HepG2 (cell line): ENCODE measurements around the gene TMCO2. TPM values are rescaled to one million over a fixed set of nuclear protein-coding genes. Genes with fewer than 3 reads are reported as not detected.

ENCODE experiments used
- CREB1 ChIP-seq, 2 experiments: fragments of 450-650 bp in 1 of 2; IDR thresholded peaks; 2 replicates each; pipeline ENCODE4 v1.6.1; 2016 to 2017; ENCODE audit warnings: control low read depth in 1 of 2, mild to moderate bottlenecking in 1 of 2, missing compliant biosample characterization in 1 of 2, missing genetic modification characterization in 1 of 2
- ELF1 ChIP-seq: sonication (generic); formaldehyde crosslinking; IDR thresholded peaks from 2 replicates; pipeline ENCODE4 v1.4.0; 2020; ENCODE audit warnings: missing genetic modification reagents
- GATAD2A ChIP-seq: IDR thresholded peaks from 2 replicates; pipeline ENCODE4 v1.6.1; 2016
- HCFC1 ChIP-seq: fragments of 150-350 bp; IDR thresholded peaks from 2 replicates; pipeline ENCODE4 v1.6.1; 2014; ENCODE audit warnings: low read depth, low read length
- HNRNPL ChIP-seq: fragments of 200-400 bp; formaldehyde crosslinking; IDR thresholded peaks from 2 replicates; pipeline ENCODE4 v1.6.1; 2017; ENCODE audit warnings: mild to moderate bottlenecking, low read depth, low read length
- HOXA3 ChIP-seq: sonication (generic); formaldehyde crosslinking; IDR thresholded peaks from 2 replicates; pipeline ENCODE4 v1.5.0; 2020; ENCODE audit warnings: missing genetic modification reagents
- ISL2 ChIP-seq: sonication (generic); formaldehyde crosslinking; IDR thresholded peaks from 2 replicates; pipeline ENCODE4 v1.5.0; 2020; ENCODE audit warnings: missing genetic modification reagents
- KDM1A ChIP-seq: IDR thresholded peaks from 2 replicates; pipeline ENCODE4 v1.6.1; 2016; ENCODE audit warnings: missing compliant biosample characterization
- MEF2D ChIP-seq: sonication (generic); formaldehyde crosslinking; IDR thresholded peaks from 2 replicates; pipeline ENCODE4 v1.5.1; 2020; ENCODE audit warnings: mild to moderate bottlenecking, missing genetic modification reagents
- MTA1 ChIP-seq: sonication (generic); formaldehyde crosslinking; IDR thresholded peaks from 2 replicates; pipeline ENCODE4 v1.4.0; 2020; ENCODE audit warnings: missing genetic modification reagents, mild to moderate bottlenecking, borderline replicate concordance
- NONO ChIP-seq, 2 experiments: fragments of 450-650 bp in 1 of 2; sonication (generic) in 1 of 2; formaldehyde crosslinking in 1 of 2; IDR thresholded peaks in 1 of 2; conservative IDR thresholded peaks in 1 of 2; 2 replicates each; pipeline versions ENCODE4 v1.6.1 to v1.8.0; 2017 to 2022; ENCODE audit warnings: mild to moderate bottlenecking in 1 of 2, missing genetic modification reagents in 1 of 2, moderate library complexity in 1 of 2
- NRL ChIP-seq: sonication (generic); formaldehyde crosslinking; IDR thresholded peaks from 2 replicates; pipeline ENCODE4 v1.5.0; 2020; ENCODE audit warnings: missing genetic modification reagents, mild to moderate bottlenecking, moderate library complexity, borderline replicate concordance
- POLR2AphosphoS5 ChIP-seq: IDR thresholded peaks from 2 replicates; pipeline ENCODE4 v1.6.1; 2012; ENCODE audit warnings: low read depth, low read length
- SIX4 ChIP-seq: sonication (generic); formaldehyde crosslinking; IDR thresholded peaks from 2 replicates; pipeline ENCODE4 v1.4.0; 2020; ENCODE audit warnings: missing genetic modification reagents
- SSRP1 ChIP-seq: IDR thresholded peaks from 2 replicates; pipeline ENCODE4 v1.6.1; 2016; ENCODE audit warnings: control low read depth
- TBL1XR1 ChIP-seq: fragments of 150-350 bp; IDR thresholded peaks from 2 replicates; pipeline ENCODE4 v1.6.1; 2014; ENCODE audit warnings: borderline replicate concordance, low read length; ENCODE audit not compliant: partially characterized antibody
- TSC22D2 ChIP-seq: sonication (generic); formaldehyde crosslinking; IDR thresholded peaks from 2 replicates; pipeline ENCODE4 v1.5.1; 2020; ENCODE audit warnings: missing genetic modification reagents, mild to moderate bottlenecking, borderline replicate concordance
- XRCC5 ChIP-seq: fragments of 200-400 bp; formaldehyde crosslinking; optimal IDR thresholded peaks from 2 replicates; pipeline ENCODE3; 2017; ENCODE audit warnings: mild to moderate bottlenecking, low read length
- ZMAT3 ChIP-seq: sonication (generic); formaldehyde crosslinking; conservative IDR thresholded peaks from 2 replicates; pipeline ENCODE4 v1.7.0; 2021; ENCODE audit warnings: missing genetic modification reagents
- ZMYM4 ChIP-seq: sonication (generic); formaldehyde crosslinking; IDR thresholded peaks from 2 replicates; pipeline ENCODE4 v1.8.1; 2023; ENCODE audit warnings: mild to moderate bottlenecking, missing genetic modification reagents
- ZNF138 ChIP-seq: sonication (generic); formaldehyde crosslinking; IDR thresholded peaks from 2 replicates; pipeline ENCODE4 v1.5.0; 2020; ENCODE audit warnings: mild to moderate bottlenecking, low read depth, missing genetic modification reagents
- ZNF235 ChIP-seq: sonication (generic); formaldehyde crosslinking; IDR thresholded peaks from 2 replicates; pipeline ENCODE4 v1.8.1; 2023; ENCODE audit warnings: mild to moderate bottlenecking, missing genetic modification reagents, borderline replicate concordance
- ZNF317 ChIP-seq: sonication (generic); formaldehyde crosslinking; IDR thresholded peaks from 2 replicates; pipeline ENCODE4 v1.5.0; 2020; ENCODE audit warnings: mild to moderate bottlenecking, missing genetic modification reagents
- ZNF337 ChIP-seq: sonication (generic); formaldehyde crosslinking; IDR thresholded peaks from 2 replicates; pipeline ENCODE4 v1.5.1; 2020; ENCODE audit warnings: missing genetic modification reagents, low read depth, mild to moderate bottlenecking, borderline replicate concordance
- ZNF569 ChIP-seq: sonication (generic); formaldehyde crosslinking; IDR thresholded peaks from 2 replicates; pipeline ENCODE4 v1.5.0; 2020; ENCODE audit warnings: mild to moderate bottlenecking, missing genetic modification reagents, moderate library complexity, borderline replicate concordance
- ZSCAN31 ChIP-seq: sonication (generic); formaldehyde crosslinking; IDR thresholded peaks from 2 replicates; pipeline ENCODE4 v1.5.0; 2020; ENCODE audit warnings: low read depth, mild to moderate bottlenecking, missing genetic modification reagents
- polyA plus RNA-seq, 8 experiments: library from polyadenylated mRNA; depleted of rRNA in 3 of 8; stranded (reverse) in 7 of 8; unstranded in 1 of 8; fragments of >200 nt; fragmentation: Illumina TruSeq in 4 of 8; extraction: Trizol in 4 of 8; gene quantifications; 2 replicates each; pipeline versions ENCODE4 v1.2.1 to v1.2.3, GENCODE V29; 2011 to 2016; ENCODE audit warnings: low read depth in 4 of 8, missing spikeins in 1 of 8, mixed read lengths in 1 of 8; ENCODE audit not compliant: insufficient read depth in 1 of 8
- total RNA-seq, 5 experiments: library from RNA; depleted of rRNA; stranded (reverse); fragments of >200 nt; fragmentation: Illumina TruSeq; extraction: Trizol; gene quantifications; 2 replicates each; pipeline ENCODE4 v1.2.3, GENCODE V29; 2016; ENCODE audit warnings: low read depth in 1 of 5
- TF ChIP-seq, protein P1 (sequence below): sonication (generic); formaldehyde crosslinking; IDR thresholded peaks from 2 replicates; pipeline ENCODE4 v1.4.0; 2020; ENCODE audit warnings: mild to moderate bottlenecking, missing genetic modification reagents
- TF ChIP-seq, protein P2 (sequence below): sonication (generic); formaldehyde crosslinking; conservative IDR thresholded peaks from 2 replicates; pipeline ENCODE4 v1.8.0; 2022; ENCODE audit warnings: low read depth, missing genetic modification reagents

The TMCO2 gene
- total and polyA plus RNA-seq, 2 of the 13 experiments (the other 11 are each of a cell fraction or from before 2014, with no cell fraction given), result not detected

DNA sequence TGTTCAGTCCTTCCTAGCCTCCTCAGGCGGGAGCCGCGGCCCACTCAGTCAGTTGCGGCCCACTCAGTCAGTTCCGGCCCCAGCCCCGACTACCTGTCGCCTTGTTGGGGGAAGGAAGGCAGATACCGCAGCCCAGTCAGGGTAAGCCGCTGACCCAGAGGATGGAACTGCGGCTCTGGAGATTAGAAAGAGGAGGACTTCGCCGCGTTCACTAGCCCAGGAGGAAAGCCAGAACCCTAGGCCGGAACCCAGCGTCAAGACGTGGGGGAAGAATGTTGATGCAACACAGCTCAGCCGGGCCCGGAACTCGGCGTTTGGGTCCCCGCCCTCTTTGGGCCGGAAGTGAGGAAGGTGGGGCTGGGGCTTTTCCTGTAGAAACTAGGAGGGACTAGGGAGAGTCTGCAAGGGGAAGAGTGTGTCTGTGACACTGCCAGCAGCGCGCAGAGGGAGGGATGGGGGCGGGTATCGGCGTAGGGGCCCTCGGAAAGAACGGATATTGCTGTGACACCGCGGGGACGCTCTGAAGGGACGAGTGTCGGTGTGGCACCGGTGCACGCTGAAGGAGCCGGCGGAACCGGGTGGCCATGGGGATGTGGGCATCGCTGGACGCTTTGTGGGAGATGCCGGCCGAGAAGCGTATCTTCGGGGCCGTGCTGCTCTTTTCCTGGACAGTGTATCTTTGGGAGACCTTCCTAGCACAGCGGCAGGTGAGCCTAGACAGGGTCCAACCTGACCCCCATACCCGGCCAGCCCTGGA is 10.1 kb downstream of the TMCO2 start, which contains the start of gene ZMPSTE24 (continued):
- no peak for TF ChIP-seq NONO (IDR thresholded peaks at IDR 0.05)
- TF ChIP-seq NONO (CRISPR knock-in tag; conservative IDR thresholded peaks at IDR 0.05), result peak; percentile 93
- peak; percentile 84 for TF ChIP-seq CREB1 (IDR thresholded peaks at IDR 0.05)
- TF ChIP-seq CREB1 (CRISPR knock-in tag; IDR thresholded peaks at IDR 0.05), result peak; percentile 94
- TF ChIP-seq, protein P1, sequence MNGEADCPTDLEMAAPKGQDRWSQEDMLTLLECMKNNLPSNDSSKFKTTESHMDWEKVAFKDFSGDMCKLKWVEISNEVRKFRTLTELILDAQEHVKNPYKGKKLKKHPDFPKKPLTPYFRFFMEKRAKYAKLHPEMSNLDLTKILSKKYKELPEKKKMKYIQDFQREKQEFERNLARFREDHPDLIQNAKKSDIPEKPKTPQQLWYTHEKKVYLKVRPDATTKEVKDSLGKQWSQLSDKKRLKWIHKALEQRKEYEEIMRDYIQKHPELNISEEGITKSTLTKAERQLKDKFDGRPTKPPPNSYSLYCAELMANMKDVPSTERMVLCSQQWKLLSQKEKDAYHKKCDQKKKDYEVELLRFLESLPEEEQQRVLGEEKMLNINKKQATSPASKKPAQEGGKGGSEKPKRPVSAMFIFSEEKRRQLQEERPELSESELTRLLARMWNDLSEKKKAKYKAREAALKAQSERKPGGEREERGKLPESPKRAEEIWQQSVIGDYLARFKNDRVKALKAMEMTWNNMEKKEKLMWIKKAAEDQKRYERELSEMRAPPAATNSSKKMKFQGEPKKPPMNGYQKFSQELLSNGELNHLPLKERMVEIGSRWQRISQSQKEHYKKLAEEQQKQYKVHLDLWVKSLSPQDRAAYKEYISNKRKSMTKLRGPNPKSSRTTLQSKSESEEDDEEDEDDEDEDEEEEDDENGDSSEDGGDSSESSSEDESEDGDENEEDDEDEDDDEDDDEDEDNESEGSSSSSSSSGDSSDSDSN (CRISPR knock-in tag), result peak; percentile 99
- peak; percentile 82 for TF ChIP-seq POLR2AphosphoS5
- peak; percentile 82 for TF ChIP-seq SSRP1
- peak; percentile 96 for TF ChIP-seq MTA1 (CRISPR knock-in tag)
- peak; percentile 94 for TF ChIP-seq HOXA3 (CRISPR knock-in tag)
- TF ChIP-seq NRL (CRISPR knock-in tag), result peak; percentile 67
- TF ChIP-seq SIX4, result peak; percentile 48; the same call in 1 of the 2 replicates
- TF ChIP-seq GATAD2A, result peak; percentile 80
- 0 out of 2 replicates have a peak, but pooled peaks have one; percentile 47 for TF ChIP-seq KDM1A (CRISPR knock-in tag)
- peak; percentile 7; the same call in 1 of the 2 replicates for TF ChIP-seq TSC22D2 (CRISPR knock-in tag)
- TF ChIP-seq ZSCAN31 (CRISPR knock-in tag), result no peak; the same call in 1 of the 2 replicates
- peak; percentile 81 for TF ChIP-seq ZNF317 (CRISPR knock-in tag)
- TF ChIP-seq XRCC5, result peak; percentile 96
- no peak for TF ChIP-seq ZNF337 (CRISPR knock-in tag)
- TF ChIP-seq HCFC1, result peak; percentile 72
- TF ChIP-seq ELF1 (CRISPR knock-in tag), result peak; percentile 90
- peak; percentile 61 for TF ChIP-seq ZMAT3 (CRISPR knock-in tag)
- TF ChIP-seq ZNF569, result no peak
- peak; percentile 84; the same call in 1 of the 2 replicates for TF ChIP-seq ZMYM4 (CRISPR knock-in tag)
- TF ChIP-seq TBL1XR1, result peak; percentile 34
- TF ChIP-seq ISL2, result peak; percentile 45; the same call in 1 of the 2 replicates
- TF ChIP-seq, protein P2, sequence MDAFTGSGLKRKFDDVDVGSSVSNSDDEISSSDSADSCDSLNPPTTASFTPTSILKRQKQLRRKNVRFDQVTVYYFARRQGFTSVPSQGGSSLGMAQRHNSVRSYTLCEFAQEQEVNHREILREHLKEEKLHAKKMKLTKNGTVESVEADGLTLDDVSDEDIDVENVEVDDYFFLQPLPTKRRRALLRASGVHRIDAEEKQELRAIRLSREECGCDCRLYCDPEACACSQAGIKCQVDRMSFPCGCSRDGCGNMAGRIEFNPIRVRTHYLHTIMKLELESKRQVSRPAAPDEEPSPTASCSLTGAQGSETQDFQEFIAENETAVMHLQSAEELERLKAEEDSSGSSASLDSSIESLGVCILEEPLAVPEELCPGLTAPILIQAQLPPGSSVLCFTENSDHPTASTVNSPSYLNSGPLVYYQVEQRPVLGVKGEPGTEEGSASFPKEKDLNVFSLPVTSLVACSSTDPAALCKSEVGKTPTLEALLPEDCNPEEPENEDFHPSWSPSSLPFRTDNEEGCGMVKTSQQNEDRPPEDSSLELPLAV (CRISPR knock-in tag), result no peak
- peak; percentile 93 for TF ChIP-seq ZNF235 (CRISPR knock-in tag)
- peak; percentile 79; the same call in 1 of the 2 replicates for TF ChIP-seq MEF2D
- peak; percentile 79; the same call in 1 of the 2 replicates for TF ChIP-seq ZNF138 (CRISPR knock-in tag)
- TF ChIP-seq HNRNPL, result peak; percentile 61
